ENCODE data around the gene LRRC74A.

DNA sequence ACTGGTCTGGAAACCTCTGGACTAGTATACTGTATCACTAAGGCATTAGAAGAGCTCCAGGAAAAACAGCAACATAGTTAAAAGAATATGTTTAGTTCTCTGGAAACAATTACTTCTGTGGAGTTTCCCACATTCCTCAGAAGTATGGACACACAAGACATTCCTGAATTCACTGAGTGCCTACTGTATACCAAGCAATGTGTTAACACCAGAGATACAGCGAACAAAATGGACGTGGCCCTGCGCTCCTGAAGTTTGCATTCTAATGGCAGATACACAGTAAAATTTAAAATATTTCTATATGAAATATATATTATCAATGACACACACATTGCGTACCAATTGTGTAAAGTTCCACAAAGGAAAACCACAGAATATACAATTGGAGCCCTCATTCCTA is 14.6 kb upstream of the LRRC74A start:
- TF ChIP-seq CEBPB (IDR thresholded peaks at IDR 0.05; ENCODE audit: low read depth, low read length) (no peak), POLR2A (IDR thresholded peaks at IDR 0.05; ENCODE audit: low read depth, low read length) (no peak), MAZ (IDR thresholded peaks at IDR 0.05; ENCODE audit: borderline replicate concordance, low read depth, low read length) (no peak), RAD21 (IDR thresholded peaks at IDR 0.05; ENCODE audit: low read length) (no peak), BHLHE40 (IDR thresholded peaks at IDR 0.05; ENCODE audit: low read depth, low read length) (no peak), RCOR1 (IDR thresholded peaks at IDR 0.05; ENCODE audit: insufficient replicate concordance, low read length) (no peak)
- TF ChIP-seq, protein P1, sequence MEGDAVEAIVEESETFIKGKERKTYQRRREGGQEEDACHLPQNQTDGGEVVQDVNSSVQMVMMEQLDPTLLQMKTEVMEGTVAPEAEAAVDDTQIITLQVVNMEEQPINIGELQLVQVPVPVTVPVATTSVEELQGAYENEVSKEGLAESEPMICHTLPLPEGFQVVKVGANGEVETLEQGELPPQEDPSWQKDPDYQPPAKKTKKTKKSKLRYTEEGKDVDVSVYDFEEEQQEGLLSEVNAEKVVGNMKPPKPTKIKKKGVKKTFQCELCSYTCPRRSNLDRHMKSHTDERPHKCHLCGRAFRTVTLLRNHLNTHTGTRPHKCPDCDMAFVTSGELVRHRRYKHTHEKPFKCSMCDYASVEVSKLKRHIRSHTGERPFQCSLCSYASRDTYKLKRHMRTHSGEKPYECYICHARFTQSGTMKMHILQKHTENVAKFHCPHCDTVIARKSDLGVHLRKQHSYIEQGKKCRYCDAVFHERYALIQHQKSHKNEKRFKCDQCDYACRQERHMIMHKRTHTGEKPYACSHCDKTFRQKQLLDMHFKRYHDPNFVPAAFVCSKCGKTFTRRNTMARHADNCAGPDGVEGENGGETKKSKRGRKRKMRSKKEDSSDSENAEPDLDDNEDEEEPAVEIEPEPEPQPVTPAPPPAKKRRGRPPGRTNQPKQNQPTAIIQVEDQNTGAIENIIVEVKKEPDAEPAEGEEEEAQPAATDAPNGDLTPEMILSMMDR (conservative IDR thresholded peaks at IDR 0.05; ENCODE audit: low read depth, low read length): no peak
- TF ChIP-seq, protein P2, sequence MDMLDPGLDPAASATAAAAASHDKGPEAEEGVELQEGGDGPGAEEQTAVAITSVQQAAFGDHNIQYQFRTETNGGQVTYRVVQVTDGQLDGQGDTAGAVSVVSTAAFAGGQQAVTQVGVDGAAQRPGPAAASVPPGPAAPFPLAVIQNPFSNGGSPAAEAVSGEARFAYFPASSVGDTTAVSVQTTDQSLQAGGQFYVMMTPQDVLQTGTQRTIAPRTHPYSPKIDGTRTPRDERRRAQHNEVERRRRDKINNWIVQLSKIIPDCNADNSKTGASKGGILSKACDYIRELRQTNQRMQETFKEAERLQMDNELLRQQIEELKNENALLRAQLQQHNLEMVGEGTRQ (IDR thresholded peaks at IDR 0.05; ENCODE audit: low read depth, low read length): no peak
- TF ChIP-seq, protein P3, sequence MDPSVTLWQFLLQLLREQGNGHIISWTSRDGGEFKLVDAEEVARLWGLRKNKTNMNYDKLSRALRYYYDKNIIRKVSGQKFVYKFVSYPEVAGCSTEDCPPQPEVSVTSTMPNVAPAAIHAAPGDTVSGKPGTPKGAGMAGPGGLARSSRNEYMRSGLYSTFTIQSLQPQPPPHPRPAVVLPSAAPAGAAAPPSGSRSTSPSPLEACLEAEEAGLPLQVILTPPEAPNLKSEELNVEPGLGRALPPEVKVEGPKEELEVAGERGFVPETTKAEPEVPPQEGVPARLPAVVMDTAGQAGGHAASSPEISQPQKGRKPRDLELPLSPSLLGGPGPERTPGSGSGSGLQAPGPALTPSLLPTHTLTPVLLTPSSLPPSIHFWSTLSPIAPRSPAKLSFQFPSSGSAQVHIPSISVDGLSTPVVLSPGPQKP (IDR thresholded peaks at IDR 0.05; ENCODE audit: borderline replicate concordance, low read depth, low read length): no peak

All from IMR-90 (cell line).